Measurements from ENCODE around the gene LMCD1. TPM values are rescaled to one million over a fixed set of nuclear protein-coding genes. Genes with fewer than 3 reads are reported as not detected.
"Not testable (repeated sequence)": the region's sequence is repeated elsewhere in the genome, so short reads cannot be mapped to it uniquely, and the experiment has no call there.

The LMCD1 gene
- total RNA-seq, 1 experiment from 2014 or later: 18.1 TPM

- DNase-seq (ENCODE audit: low read depth): peak; percentile 51
These were observed 58.9 kb downstream of the LMCD1 start for GRCh38 chr3:8560366-8561007.

DNA sequence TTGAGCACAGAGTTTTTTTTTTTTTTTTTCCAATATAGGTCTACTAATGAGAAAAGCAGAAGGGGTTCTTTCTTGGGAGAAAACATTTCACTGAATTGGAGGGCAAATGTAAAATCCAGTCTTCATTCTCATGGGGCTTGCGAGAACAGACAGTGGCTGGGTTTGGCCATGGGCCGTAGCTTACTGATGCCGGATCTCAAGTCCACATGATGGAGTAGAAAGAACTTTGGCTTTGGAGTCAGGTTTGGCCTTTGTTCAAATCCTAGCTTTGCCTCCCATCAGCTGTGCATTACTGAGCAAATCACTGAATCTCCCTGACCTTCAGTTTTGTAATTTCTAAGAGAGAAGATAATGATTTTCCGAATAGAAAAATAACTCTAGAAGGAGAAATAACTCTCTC, 59.7 kb downstream of the LMCD1 start:
- no peak for DNase-seq (ENCODE audit: low read depth)

- DNase-seq (ENCODE audit: low read depth): no peak
These were observed 60.5 kb downstream of the LMCD1 start for GRCh38 chr3:8562081-8562595.

DNA sequence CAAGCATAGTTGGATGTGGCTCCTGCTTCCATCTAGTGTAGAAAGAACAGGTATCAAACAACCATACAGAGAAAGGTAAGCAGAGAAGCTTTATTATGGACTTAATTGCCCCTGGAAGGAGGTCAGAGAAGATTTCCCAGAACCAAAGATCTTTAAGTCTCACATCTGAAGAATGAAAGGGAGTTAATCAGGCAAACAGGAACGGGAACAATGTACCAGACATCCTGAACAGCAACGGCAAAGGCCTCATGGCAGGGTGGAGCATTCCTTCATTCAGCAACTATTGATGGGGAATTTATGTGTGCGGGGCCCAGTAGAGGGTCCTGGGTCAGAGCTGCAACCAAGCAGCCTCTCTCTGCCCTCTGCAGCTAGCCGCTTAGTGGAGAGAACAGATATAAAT, 61.5 kb downstream of the LMCD1 start:
- DNase-seq (ENCODE audit: low read depth): no peak

GRCh38 chr3:8563597-8563996, 62.0 kb downstream of the LMCD1 start:
- DNase-seq (ENCODE audit: low read depth): no peak

DNA sequence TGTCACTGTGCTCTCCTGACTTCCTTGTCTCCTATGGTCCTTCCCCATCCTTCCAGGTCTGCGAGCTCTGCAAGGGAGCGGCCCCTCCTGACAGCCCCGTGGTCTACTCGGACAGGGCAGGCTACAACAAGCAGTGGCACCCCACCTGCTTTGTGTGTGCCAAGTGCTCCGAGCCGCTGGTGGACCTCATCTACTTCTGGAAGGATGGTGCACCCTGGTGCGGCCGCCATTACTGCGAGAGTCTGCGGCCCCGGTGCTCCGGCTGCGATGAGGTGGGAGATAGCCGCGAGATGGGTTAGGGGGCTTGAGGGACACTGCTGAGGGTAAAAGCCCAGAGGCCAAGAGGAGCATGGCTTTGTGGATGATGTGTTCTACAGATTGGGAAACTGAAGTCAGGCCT, 63.8 kb downstream of the LMCD1 start:
- no peak for DNase-seq (ENCODE audit: low read depth)

- DNase-seq (ENCODE audit: low read depth): no peak
These were observed 66.4 kb downstream of the LMCD1 start for GRCh38 chr3:8567784-8568575.

- DNase-seq (ENCODE audit: low read depth): no peak
These were observed 69.6 kb downstream of the LMCD1 start for GRCh38 chr3:8571256-8571655.

- DNase-seq (ENCODE audit: low read depth): no peak
These were observed 71.8 kb downstream of the LMCD1 start for GRCh38 chr3:8573342-8573926.

DNA sequence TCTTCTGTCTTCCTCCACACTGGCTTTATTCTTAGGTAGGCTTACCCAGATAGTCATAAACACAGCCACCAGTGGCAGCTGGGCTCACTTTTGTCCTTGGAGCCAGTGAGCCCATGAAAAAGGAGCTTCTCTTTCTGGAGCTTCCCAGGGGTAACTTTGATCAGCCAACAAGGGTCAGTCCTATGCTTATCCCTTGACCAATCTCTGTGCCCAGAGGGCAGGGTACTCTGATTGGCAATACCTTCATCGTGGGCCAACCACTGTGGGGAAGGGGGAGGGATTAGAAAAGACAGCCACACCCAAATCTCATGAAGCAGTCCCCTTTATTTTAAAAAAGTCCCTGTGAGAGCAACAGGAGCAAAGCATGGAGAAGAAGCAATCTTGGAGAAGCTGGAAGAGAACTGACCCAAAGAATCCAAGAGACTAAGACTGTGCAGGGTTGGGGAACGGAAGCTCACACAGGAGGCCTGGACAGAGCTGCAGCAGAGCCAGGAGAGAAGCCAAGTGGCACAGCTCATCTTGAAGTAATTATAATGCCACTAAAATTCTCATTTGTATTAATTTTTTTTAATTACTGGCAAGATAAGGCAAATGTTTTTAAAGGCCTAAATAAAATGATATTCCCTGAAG, 72.5 kb downstream of the LMCD1 start:
- DNase-seq (ENCODE audit: low read depth): no peak

DNA sequence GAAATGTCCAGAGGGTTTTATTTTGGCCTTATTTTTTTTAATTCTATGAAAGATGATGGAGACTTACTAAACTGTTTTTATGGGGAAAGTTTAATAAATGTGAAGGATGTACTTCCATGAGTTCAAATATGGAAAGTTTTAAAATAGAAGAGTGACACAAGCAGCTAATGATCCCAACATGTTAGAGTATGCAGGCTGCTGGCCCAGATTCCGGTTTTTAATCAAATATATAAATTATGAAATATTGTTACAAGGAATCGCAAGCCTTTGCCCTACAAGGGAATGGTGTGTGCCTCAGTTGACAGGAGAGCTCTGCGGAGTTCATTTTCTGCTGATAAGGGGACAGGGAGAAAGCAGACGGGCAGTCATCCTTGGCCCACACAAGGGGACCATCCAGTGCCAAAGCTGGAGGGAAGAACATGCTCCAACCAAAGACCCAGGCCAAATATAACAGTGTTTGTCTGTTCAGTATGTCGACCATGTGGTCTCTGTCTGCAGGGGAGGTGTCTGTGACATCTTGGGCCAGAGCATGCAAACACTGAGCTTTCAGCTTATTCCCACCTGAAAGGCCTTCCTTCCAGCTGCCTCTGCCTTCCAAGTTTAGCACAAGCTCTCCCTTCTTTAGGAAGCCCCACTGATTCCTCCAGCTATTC, 73.2 kb downstream of the LMCD1 start:
- DNase-seq (ENCODE audit: low read depth): no peak

GRCh38 chr3:8575364-8576104, 73.9 kb downstream of the LMCD1 start:
- peak; percentile 80 for DNase-seq (ENCODE audit: low read depth)

- no peak for DNase-seq (ENCODE audit: low read depth)
These were observed 74.8 kb downstream of the LMCD1 start for GRCh38 chr3:8576436-8576835.

DNA sequence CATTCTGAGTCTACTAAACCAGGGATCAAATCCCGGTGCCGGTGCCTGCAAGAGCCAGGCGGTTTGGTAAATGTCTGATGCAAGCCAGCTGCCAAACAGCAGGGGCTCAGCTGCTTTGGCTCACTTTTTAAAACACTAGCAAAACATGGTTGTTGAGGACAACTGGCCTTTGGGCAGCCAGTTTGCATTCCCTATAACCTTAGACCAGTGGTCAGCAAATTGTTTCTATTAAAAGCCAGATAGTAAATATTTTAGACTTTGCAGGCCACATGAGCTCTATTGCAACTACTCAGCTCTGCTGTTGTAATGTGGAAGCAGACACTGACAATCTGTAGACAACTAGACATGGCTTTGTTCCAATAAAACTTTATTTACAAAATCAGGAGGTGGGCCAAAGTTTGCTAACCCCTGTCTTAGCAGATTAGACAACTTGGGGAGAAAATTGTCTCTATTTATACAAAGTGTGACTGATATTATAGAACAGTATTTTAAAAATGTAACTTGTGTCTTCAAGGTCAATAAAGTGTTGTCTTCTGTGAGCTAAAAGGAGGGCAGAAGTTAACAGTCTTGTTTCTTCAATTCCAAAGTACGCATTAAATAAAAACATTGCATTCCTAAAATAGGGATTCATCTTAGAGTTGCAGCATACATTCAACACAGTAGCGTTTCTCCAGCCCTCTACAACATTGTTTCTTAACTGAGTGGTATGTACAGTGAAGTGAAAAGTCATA, 75.4 kb downstream of the LMCD1 start:
- peak; percentile 15 for DNase-seq (ENCODE audit: low read depth)

DNA sequence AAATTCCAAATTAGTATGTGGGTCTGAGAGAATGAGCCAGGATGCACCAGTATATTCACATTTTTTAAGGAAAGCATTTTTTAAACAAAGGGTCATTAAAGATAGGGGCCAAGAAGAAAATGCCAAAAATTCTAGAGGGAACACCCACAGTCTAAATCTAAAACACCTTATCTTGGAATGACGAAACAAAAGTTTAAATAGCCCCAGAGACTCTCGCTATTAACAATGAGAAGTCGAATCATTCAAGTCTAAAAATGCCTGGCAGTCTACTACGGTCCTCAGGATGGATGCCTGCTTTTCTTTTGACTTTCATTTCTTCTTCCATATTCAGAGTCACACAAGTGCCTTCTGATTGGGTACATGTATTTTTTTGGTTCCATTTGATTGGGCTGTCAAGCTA, 76.7 kb downstream of the LMCD1 start:
- no peak for DNase-seq (ENCODE audit: low read depth)

GRCh38 chr3:8579096-8579495, 77.5 kb downstream of the LMCD1 start:
- peak; percentile 32 for DNase-seq (ENCODE audit: low read depth)

- DNase-seq (ENCODE audit: low read depth): no peak
These were observed 78.3 kb downstream of the LMCD1 start for GRCh38 chr3:8579943-8580342.

GRCh38 chr3:8580434-8580833, 78.8 kb downstream of the LMCD1 start:
- not testable (repeated sequence) for DNase-seq (ENCODE audit: low read depth)

- DNase-seq (ENCODE audit: low read depth): no peak
These were observed 79.8 kb downstream of the LMCD1 start for GRCh38 chr3:8581373-8581772.

DNA sequence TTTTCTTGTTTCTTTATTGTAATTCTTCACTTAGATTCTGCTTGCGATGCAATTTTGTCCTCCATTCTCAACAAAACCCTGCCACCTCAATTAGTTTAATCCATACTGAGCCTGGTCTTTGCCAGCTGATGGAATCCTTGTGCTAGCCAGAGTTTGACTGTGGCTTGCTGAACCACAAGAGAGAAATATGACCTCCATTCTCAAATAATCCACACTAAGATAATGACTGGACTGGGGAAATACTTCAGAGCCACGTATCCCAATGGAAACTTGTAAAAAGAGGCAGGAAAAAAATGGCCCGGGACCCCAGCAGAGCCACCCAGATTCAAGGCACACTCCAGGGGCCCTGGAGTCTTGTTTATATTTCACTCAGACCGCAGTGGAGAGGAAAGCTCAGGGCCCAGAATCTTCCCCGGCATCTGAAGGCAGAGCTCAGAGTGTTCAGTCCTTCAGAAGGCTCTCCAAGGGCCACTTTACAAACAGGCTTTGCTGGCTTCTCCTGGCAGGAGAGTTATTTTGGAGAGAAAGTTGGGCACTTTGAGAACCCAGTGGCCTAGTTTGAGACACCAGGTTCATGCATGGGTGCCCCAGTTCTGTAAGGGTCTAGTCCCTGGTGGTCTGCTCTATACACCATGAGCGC, 80.3 kb downstream of the LMCD1 start:
- no peak for DNase-seq (ENCODE audit: low read depth)

Data from M059J (cell line).